ENCODE data around the gene SH2B3.

SH2B3 gene

GRCh38 chr12:111440631-111441030 is 34.9 kb downstream of the SH2B3 start:
- FAIRE-seq = no peak
- no peak for DNase-seq (ENCODE audit: extremely low spot score, insufficient read length, low read depth)

- FAIRE-seq = no peak
- DNase-seq (ENCODE audit: extremely low spot score, insufficient read length, low read depth) = no peak
These were observed 35.6 kb downstream of the SH2B3 start for GRCh38 chr12:111441107-111441928.

DNA sequence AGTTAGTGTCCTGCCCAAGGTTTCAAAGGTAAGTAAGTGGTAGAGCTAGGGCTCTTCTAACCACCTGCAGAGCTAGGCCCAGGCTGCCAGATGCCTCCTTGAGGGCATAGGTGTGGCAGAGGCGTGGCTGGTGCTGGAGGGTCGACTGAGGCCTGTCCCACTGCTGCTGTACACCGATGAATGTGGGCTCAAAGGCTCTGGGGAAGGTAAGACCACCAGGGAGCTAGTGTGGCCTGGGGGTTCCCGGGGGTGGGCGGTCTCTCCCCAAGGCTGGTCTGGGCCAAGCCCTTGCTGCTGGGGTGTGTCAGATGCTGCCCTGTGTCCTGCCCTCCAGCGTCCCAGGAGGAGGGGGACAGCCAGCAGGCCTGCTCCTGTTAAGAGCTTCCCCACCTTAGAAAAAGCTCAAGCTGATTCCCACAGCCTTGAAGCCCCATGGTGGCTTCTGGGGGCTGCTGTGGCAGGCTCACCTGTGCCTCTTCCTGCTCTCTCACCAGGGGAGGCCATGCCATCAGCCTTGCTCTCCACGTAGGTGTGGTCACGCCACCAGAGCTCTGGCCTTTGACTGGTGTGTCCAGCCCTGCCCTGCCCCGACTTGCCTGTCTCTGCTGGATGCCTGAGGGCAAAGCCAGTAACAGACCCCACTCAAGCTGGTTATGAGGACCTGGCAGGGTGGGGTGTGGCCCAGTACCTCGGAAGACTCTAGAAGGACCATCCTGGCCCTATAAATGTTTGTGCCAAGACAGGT is 36.8 kb downstream of the SH2B3 start:
- no peak for DNase-seq (ENCODE audit: extremely low spot score, insufficient read length, low read depth)
- FAIRE-seq = no peak

- FAIRE-seq (no peak), DNase-seq (ENCODE audit: extremely low spot score, insufficient read length, low read depth) (no peak)
These were observed 37.4 kb downstream of the SH2B3 start for GRCh38 chr12:111443086-111443485.

DNA sequence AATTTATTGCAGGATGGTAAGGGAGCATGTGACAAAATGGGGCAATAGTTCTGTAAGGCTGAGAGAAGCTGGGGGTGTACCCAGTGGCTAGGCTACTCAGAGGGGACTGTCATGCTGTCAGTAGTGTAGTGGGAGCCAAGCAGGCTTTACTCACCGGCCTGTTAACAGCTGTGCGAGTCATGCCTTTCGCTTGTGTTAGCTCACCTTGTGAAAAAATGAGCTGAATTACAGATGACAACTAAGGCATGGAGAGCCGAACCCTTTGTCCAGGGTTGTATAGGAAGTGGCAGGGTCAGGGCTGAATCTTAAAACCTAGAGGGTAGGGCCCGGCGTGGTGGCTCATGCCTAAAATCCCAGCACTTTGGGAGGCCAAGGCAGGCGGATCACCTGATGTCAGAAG is 37.9 kb downstream of the SH2B3 start:
- DNase-seq (ENCODE audit: extremely low spot score, insufficient read length, low read depth) (no peak), FAIRE-seq (peak; percentile 72)

DNA sequence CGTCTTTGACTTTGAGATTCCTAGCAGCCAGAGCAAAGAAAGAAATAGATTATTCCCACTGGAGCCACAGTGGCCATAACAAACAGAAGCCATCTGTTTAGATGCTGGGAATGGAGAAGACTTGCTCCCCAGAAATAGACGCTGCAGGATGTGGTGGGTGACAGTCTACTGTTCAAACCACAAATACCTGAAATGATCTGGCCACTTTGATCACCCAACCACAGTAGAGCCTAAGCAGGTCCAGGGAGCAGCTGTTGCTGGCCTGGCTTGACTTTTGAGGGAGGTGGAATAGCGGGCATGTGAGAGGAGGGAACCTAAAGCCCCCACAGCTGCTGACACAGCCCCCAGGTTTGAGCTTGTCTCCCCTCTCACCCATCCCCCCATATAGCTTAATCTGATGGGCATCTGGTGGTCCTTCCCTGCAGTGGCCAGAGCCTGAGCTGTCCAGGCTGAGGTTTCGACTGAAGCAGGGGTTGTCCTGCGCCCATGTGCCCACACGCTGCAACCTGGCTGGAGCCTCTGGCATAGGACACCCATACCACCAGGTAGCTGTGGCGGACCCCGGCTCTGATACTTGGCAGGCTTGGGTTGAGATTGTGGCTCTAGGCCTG is 38.7 kb downstream of the SH2B3 start:
- FAIRE-seq = no peak
- no peak for DNase-seq (ENCODE audit: extremely low spot score, insufficient read length, low read depth)

DNA sequence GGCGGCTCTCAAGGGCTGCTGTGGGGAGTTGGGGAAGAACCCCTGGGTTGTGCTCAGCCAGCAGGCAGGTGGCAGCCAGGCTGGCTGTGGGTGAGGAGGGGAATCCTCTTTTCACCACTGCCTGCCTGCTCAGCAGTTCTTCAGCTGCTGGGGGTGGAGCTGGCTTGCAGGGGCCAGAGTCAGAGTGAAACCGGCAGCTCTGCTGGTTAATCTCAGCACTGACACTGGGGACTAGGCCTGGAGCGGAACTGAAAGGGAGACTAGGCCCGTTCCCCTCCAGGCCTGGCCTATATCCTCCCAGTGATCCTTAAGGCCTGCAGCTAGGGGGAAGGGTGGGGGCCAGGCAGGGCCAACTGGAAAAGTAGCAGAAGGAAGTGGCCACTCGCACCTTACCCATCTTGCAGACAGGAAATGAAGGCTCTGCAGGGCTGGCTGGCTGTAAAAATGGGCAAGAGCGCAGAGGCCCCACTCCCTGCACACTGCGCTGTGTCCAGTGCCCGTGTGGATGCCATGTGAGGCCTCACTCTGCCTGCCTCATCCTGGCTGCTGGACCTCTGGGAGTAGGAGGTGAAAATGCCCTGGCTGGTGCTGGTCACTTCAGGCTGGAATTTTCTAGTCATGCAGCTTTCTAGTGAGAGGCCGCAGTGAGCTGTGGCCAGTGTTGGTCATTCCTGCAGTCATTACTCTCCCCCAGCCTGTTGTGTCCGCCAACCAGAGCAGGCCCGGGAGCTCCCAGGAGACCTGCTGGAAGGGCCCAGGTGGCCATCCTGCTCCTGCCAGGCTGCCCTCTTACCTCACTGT is 39.4 kb downstream of the SH2B3 start:
- peak; percentile 99 for FAIRE-seq
- DNase-seq (ENCODE audit: extremely low spot score, insufficient read length, low read depth) = peak; percentile 83

- FAIRE-seq (no peak), DNase-seq (ENCODE audit: extremely low spot score, insufficient read length, low read depth) (no peak)
These were observed 40.2 kb downstream of the SH2B3 start for GRCh38 chr12:111445726-111446581.

DNA sequence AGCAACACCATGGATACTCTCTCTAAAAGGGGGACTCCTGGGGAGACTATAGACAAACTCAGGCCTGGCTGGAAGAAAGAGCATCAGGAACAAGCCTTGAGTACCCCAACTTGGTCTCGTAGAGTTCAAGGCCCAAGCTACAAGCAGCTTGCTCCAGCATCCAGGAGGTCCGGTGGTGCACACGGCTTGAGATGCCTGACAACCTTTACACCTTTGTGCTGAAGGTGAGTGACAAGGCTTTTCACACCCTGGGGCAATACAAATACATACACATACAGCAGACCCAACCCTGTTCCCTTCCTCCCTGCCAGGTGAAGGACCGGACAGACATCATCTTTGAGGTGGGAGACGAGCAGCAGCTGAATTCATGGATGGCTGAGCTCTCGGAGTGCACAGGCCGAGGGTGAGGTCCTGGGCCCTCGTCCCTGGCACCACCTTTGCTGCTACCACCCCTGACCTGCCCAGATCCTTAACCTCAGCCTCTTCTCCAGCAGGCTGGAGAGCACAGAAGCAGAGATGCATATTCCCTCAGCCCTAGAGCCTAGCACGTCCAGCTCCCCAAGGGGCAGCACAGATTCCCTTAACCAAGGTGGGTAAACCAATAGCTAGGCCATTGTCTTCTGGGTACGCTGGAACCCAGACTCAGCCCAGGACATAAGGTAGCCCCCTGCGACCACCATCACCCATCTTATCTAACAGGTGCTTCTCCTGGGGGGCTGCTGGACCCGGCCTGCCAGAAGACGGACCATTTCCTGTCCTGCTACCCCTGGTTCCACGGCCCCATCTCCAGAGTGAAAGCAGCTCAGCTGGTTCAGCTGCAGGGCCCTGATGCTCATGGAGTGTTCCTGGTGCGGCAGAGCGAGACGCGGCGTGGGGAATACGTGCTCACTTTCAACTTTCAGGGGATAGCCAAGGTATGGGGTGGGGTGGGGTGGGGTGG is 41.2 kb downstream of the SH2B3 start:
- FAIRE-seq = no peak
- no peak for DNase-seq (ENCODE audit: extremely low spot score, insufficient read length, low read depth)

GRCh38 chr12:111447571-111448265 is 42.0 kb downstream of the SH2B3 start:
- DNase-seq (ENCODE audit: extremely low spot score, insufficient read length, low read depth) (no peak), FAIRE-seq (no peak)

- DNase-seq (ENCODE audit: extremely low spot score, insufficient read length, low read depth) (no peak), FAIRE-seq (no peak)
These were observed 42.6 kb downstream of the SH2B3 start for GRCh38 chr12:111448266-111448830.

- DNase-seq (ENCODE audit: extremely low spot score, insufficient read length, low read depth) = no peak
- FAIRE-seq = no peak
These were observed 43.4 kb downstream of the SH2B3 start for GRCh38 chr12:111448846-111449790.

DNA sequence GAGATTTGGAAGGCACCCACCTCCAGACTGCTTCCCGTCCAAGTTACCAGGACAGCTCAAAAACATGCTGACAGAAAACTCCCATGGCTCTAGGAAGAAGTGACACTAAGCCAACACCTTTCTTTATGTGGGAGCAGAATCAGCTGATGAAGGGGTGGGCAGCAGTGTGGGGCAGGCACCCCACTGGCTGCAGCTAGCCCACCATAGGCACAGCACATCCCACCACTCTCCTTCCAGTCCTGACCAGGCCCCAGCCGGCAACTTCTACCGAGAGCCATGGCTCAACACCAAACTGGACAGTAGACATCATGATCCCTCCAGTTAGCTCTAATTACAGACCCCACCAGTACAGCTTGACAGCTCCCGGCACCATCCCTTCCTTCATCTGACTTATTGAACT is 45.0 kb downstream of the SH2B3 start:
- no peak for DNase-seq (ENCODE audit: extremely low spot score, insufficient read length, low read depth)

DNA sequence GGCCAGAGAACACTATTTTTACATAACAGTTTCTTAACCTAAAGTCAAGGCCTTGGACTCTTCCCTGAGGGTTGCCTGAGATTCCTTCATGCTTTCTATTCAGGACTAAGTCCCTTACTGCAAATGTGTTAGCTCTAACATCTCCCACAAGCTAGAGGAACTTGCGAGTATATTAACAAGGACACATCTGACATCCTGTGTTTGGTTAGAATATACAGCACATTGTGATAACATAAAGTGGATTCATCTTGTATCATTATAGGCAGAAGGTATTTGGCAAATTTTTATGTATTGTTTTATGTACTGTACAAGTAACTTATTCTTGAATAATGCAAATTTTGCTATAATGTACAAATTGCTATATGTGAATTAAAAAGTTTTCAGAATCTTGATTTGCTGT is 45.5 kb downstream of the SH2B3 start:
- no peak for DNase-seq (ENCODE audit: extremely low spot score, insufficient read length, low read depth)
- FAIRE-seq = peak; percentile 9

More for the DNA sequence above, 45.0 kb downstream of the SH2B3 start:
- FAIRE-seq = no peak

GRCh38 chr12:111451649-111452129 is 46.0 kb downstream of the SH2B3 start:
- FAIRE-seq (peak; percentile 63), DNase-seq (ENCODE audit: extremely low spot score, insufficient read length, low read depth) (no peak)
